HepG2 (cell line): Measurements from ENCODE around the gene CEACAM8. TPM values are rescaled to one million over a fixed set of nuclear protein-coding genes. Genes with fewer than 3 reads are reported as not detected.
A peak's percentile ranks its signal among the peaks of the same experiment; 100 is the strongest.
"Not testable (repeated sequence)": the region's sequence is repeated elsewhere in the genome, so short reads cannot be mapped to it uniquely, and the experiment has no call there.

Source experiments
- ATAC-seq: fragments of 200-7000 bp; cut with Tn5 transposase; 3 replicates; pipeline ENCODE4 v1.9.1; 2020; ENCODE audit warnings: mild to moderate bottlenecking, moderate library complexity
- BruUV-seq: library from RNA; stranded (reverse); fragments of 400-500 nt; replicated peaks from 2 replicates; lab custom pipeline; 2021; lab: Mats Ljungman, UMichigan
- CTCF ChIA-PET: fragments of 300-600 bp; formaldehyde crosslinking; extraction: SDS; loops from one replicate; lab custom pipeline; 2021; ENCODE audit warnings: low total read pairs, inconsistent platforms, low intra/inter-chr PET ratio; lab: Yijun Ruan, JAX
- POLR2A ChIA-PET: fragments of 350-600 bp; sonication (Branson Sonifier 250); formaldehyde crosslinking; loops from one replicate; lab custom pipeline; 2020; ENCODE audit warnings: antibody characterized with exemption, inconsistent platforms; lab: Yijun Ruan, JAX
- DNase-seq: peaks from one replicate; pipeline ENCODE4 v3.0.0-alpha.2; 2015; ENCODE audit warnings: low spot score
- FAIRE-seq: peaks from 3 replicates; lab custom pipeline; 2011; peaks lifted over from hg19 to GRCh38; lab: Jason Lieb, UNC
- H2AFZ ChIP-seq: one replicate; pipeline ENCODE4 v1.6.1; 2011; ENCODE audit warnings: low read length, inconsistent platforms
- H3K27ac ChIP-seq: fragments of 300-600 bp; 3 replicates; pipeline ENCODE4 v1.8.0; 2011; ENCODE audit warnings: mixed run types, mild to moderate bottlenecking, mixed read lengths, low read length, inconsistent platforms; ENCODE audit not compliant: insufficient read depth; ENCODE audit errors: extremely low read length
- H3K27me3 ChIP-seq, 2 experiments: fragments of 200-600 bp in 1 of 2; 2 replicates in 1 of 2; 3 replicates in 1 of 2; pipeline versions ENCODE4 v1.6.0 to v1.8.0; 2011; ENCODE audit warnings: low read length in 2 of 2, mild to moderate bottlenecking in 2 of 2, moderate library complexity in 2 of 2, inconsistent platforms in 1 of 2; ENCODE audit not compliant: insufficient read depth in 2 of 2, control insufficient read depth in 1 of 2
- H3K36me3 ChIP-seq, 2 experiments: fragments of 200-600 bp in 1 of 2; replicated peaks in 1 of 2; 2 replicates in 1 of 2; 3 replicates in 1 of 2; pipeline versions ENCODE4 v1.5.1 to v1.8.0; 2011; ENCODE audit warnings: low read length in 2 of 2, inconsistent platforms in 1 of 2; ENCODE audit not compliant: insufficient read depth in 2 of 2, control insufficient read depth in 1 of 2
- H3K4me1 ChIP-seq: 2 replicates; pipeline ENCODE4 v1.5.1; 2012; ENCODE audit warnings: low read length, inconsistent platforms; ENCODE audit not compliant: insufficient read depth
- H3K4me2 ChIP-seq: 2 replicates; pipeline ENCODE4 v1.6.0; 2011; ENCODE audit warnings: low read depth, low read length, inconsistent platforms
- H3K4me3 ChIP-seq, 3 experiments: fragments of 200-600 bp in 1 of 3; sonication (generic), shearing (Covaris generic) in 1 of 3; replicated peaks in 1 of 3; 2 replicates each; pipeline ENCODE4 v1.5.1; 2011 to 2016; ENCODE audit warnings: low read length in 3 of 3, inconsistent platforms in 2 of 3, low read depth in 2 of 3, mild to moderate bottlenecking in 2 of 3, control low read depth in 1 of 3, mixed read lengths in 1 of 3; ENCODE audit not compliant: insufficient read depth in 1 of 3
- H3K79me2 ChIP-seq: one replicate; pipeline ENCODE4 v1.6.1; 2011; ENCODE audit warnings: low read length, inconsistent platforms; ENCODE audit not compliant: insufficient read depth
- H3K9ac ChIP-seq: 2 replicates; pipeline ENCODE4 v1.6.0; 2011; ENCODE audit warnings: mild to moderate bottlenecking, low read depth, low read length, inconsistent platforms; ENCODE audit not compliant: insufficient read depth
- H3K9me3 ChIP-seq: 2 replicates; pipeline ENCODE4 v1.5.1; 2012; ENCODE audit warnings: mild to moderate bottlenecking, low read length
- H4K20me1 ChIP-seq: 2 replicates; pipeline ENCODE4 v1.6.0; 2011; ENCODE audit warnings: inconsistent platforms, mild to moderate bottlenecking, low read length, moderate library complexity; ENCODE audit not compliant: insufficient read depth
- CEBPB ChIP-seq: IDR thresholded peaks from 2 replicates; pipeline ENCODE4 v1.6.1; 2011; ENCODE audit warnings: low read depth, low read length, improper control_type of control experiment, borderline replicate concordance
- DPF2 ChIP-seq: sonication (generic); formaldehyde crosslinking; IDR thresholded peaks from 2 replicates; pipeline ENCODE4 v1.4.0; 2020; ENCODE audit warnings: mild to moderate bottlenecking, low read depth, missing genetic modification reagents, borderline replicate concordance
- FOXP1 ChIP-seq, 2 experiments: fragments of 450-650 bp in 1 of 2; IDR thresholded peaks; 2 replicates each; pipeline ENCODE4 v1.6.1; 2017 to 2018; ENCODE audit warnings: antibody characterized with exemption in 1 of 2
- FOXP4 ChIP-seq: sonication (generic); formaldehyde crosslinking; IDR thresholded peaks from 2 replicates; pipeline ENCODE4 v1.4.0; 2020; ENCODE audit warnings: missing genetic modification reagents
- GABPB1 ChIP-seq: IDR thresholded peaks from 2 replicates; pipeline ENCODE4 v1.6.1; 2016; ENCODE audit warnings: mild to moderate bottlenecking, missing genetic modification reagents, moderate library complexity, missing compliant biosample characterization
- SOX13 ChIP-seq, 3 experiments: fragments of 450-650 bp in 1 of 3; sonication (generic) in 1 of 3; formaldehyde crosslinking in 1 of 3; IDR thresholded peaks in 2 of 3; conservative IDR thresholded peaks in 1 of 3; 2 replicates each; pipeline versions ENCODE4 v1.5.0 to v1.6.1; 2016 to 2020; ENCODE audit warnings: antibody characterized with exemption in 1 of 3, mild to moderate bottlenecking in 1 of 3, missing compliant biosample characterization in 1 of 3, missing genetic modification reagents in 1 of 3, moderate library complexity in 1 of 3
- ZFX ChIP-seq: sonication (generic); formaldehyde crosslinking; IDR thresholded peaks from 2 replicates; pipeline ENCODE4 v1.4.0; 2020; ENCODE audit warnings: mild to moderate bottlenecking, low read depth, missing genetic modification reagents, moderate library complexity
- WGBS: methylation state at CpG from one replicate; pipeline ENCODE4 v1.1.6; 2017; ENCODE audit warnings: low lambda C conversion rate; 5-methylcytosine and 5-hydroxymethylcytosine counted together
- in situ Hi-C: cut with HindIII; loops from 2 replicates; pipeline ENCODE4 v1.10.0; 2017; ENCODE audit warnings: low pct_unique_long_range_greater_than_20kb; ENCODE audit not compliant: extremely low pct_ligation_motif_present
- intact Hi-C: fragments of 100-400 bp; cut with micrococcal nuclease; formaldehyde crosslinking; loops from one replicate; pipeline ENCODE4 v1.10.0; 2022; ENCODE audit not compliant: unreplicated experiment
- polyA plus RNA-seq, 8 experiments: library from polyadenylated mRNA; depleted of rRNA in 3 of 8; stranded (reverse) in 7 of 8; unstranded in 1 of 8; fragments of >200 nt; fragmentation: Illumina TruSeq in 4 of 8; extraction: Trizol in 4 of 8; gene quantifications; 2 replicates each; pipeline versions ENCODE4 v1.2.1 to v1.2.3, GENCODE V29; 2011 to 2016; ENCODE audit warnings: low read depth in 4 of 8, missing spikeins in 1 of 8, mixed read lengths in 1 of 8; ENCODE audit not compliant: insufficient read depth in 1 of 8
- total RNA-seq, 5 experiments: library from RNA; depleted of rRNA; stranded (reverse); fragments of >200 nt; fragmentation: Illumina TruSeq; extraction: Trizol; gene quantifications; 2 replicates each; pipeline ENCODE4 v1.2.3, GENCODE V29; 2016; ENCODE audit warnings: low read depth in 1 of 5

CEACAM8 gene
- total and polyA plus RNA-seq, 2 of the 13 experiments (the other 11 are each of a cell fraction or from before 2014, with no cell fraction given): not detected

GRCh38 chr19:42538841-42539709 lies 55.6 kb downstream of the CEACAM8 start (continued):
- TF ChIP-seq SOX13 (IDR thresholded peaks at IDR 0.05) (no peak), SOX13 (CRISPR knock-in tag; conservative IDR thresholded peaks at IDR 0.05 in 1 of 2, IDR thresholded peaks at IDR 0.05 in 1 of 2) (peak in 1 of 2 experiments; percentile 20; a peak in 1 of 4 replicates), FOXP1 (IDR thresholded peaks at IDR 0.05) (no peak), FOXP1 (CRISPR knock-in tag; IDR thresholded peaks at IDR 0.05) (peak; percentile 40; the same call in 1 of the 2 replicates), DPF2 (CRISPR knock-in tag) (no peak), CEBPB (0 out of 2 replicates have a peak, but pooled peaks have one; percentile 33), ZFX (no peak), GABPB1 (CRISPR knock-in tag) (0 out of 2 replicates have a peak, but pooled peaks have one; percentile 14), FOXP4 (CRISPR knock-in tag) (peak; percentile 55; the same call in 1 of the 2 replicates)

- H3K27me3 ChIP-seq, BruUV-seq, H4K20me1 ChIP-seq, FAIRE-seq, in situ Hi-C loops, DNase-seq, CTCF ChIA-PET, intact Hi-C loops, H3K9ac ChIP-seq, H3K36me3 ChIP-seq, H3K79me2 ChIP-seq, H3K4me2 ChIP-seq, ATAC-seq, H3K27ac ChIP-seq, H2AFZ ChIP-seq, H3K9me3 ChIP-seq, H3K4me3 ChIP-seq: not testable (repeated sequence)
- POLR2A ChIA-PET: interaction anchor here (1.1 kb wide), 1 partner anchor 85 kb away, joined by 3 read pairs; no protein-coding TSS in a partner anchor
- peaks cover 21% of the 10 kb centered on the region for H3K4me1 ChIP-seq
- 37% methylated on average over 2 of the region's 2 CpGs for WGBS
Measured at GRCh38 chr19:42535276-42535675, 59.4 kb downstream of the CEACAM8 start.
